HG03097 (cell line): Measurements from ENCODE around the gene TM4SF20.

ENCODE experiments used
- ATAC-seq: cut with Tn5 transposase; IDR thresholded peaks from one replicate; pipeline ENCODE4 v1.9.1; 2021; ENCODE audit not compliant: unreplicated experiment, low FRiP score

TM4SF20 gene, protein sequence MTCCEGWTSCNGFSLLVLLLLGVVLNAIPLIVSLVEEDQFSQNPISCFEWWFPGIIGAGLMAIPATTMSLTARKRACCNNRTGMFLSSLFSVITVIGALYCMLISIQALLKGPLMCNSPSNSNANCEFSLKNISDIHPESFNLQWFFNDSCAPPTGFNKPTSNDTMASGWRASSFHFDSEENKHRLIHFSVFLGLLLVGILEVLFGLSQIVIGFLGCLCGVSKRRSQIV

GRCh38 chr2:227379095-227379494 is at the start of gene TM4SF20:
Gene TM4SF20, minus strand, starts transcription at chr2:227379306. Its CDS starts 38 bp downstream, at chr2:227379268.
- no peak for ATAC-seq

GRCh38 chr2:227428731-227429285 is 49.7 kb upstream of the TM4SF20 start:
- ATAC-seq: no peak

DNA sequence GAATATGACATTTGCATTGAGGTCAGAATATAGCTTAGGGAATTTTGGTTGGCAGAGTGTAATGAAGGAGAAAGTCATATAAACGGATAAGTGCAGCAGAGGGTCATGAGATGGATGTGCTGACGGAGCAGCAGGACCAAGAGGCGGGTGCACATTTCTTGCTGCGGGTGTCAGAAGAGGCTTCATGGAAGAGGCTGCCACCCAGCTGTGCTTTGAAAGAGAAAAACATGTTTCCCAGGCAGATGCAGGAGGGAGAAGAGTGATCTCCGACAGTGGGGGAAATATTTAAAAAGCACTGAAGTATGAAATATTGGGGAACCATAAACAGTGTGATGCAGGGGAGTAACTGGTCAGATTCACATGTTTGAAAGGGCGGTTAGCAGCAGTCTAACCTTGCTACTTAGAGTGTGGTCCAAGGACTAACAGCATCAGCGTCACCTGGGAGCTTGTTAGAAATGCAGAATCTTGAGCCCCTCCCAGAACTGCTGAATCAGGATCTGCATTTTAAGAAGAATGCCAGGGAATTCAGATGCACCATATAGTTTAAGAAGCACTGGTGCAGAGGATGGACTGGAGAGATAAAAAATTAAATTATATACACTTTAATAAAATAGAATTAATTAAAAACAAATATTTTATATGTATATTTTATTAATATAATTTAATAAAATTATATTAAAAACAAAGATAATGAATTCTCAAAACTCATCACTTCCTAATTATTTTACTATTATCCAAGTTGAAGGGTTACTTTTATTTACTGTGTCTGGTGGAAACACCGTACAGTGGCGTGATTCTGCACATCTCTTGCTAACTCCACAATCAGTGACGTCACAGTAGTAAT is 44.8 kb upstream of the TM4SF20 start:
- no peak for ATAC-seq

- no peak for ATAC-seq
Measured at GRCh38 chr2:227420087-227421052, 41.3 kb upstream of the TM4SF20 start.

GRCh38 chr2:227416701-227417100 is 37.6 kb upstream of the TM4SF20 start:
- ATAC-seq: no peak

GRCh38 chr2:227415538-227416424 is 36.7 kb upstream of the TM4SF20 start:
- ATAC-seq: peak; percentile 36

- ATAC-seq: no peak
Measured at GRCh38 chr2:227414846-227415245, 35.7 kb upstream of the TM4SF20 start.

- ATAC-seq: no peak
Measured at GRCh38 chr2:227413371-227413770, 34.3 kb upstream of the TM4SF20 start.

- ATAC-seq: no peak
Measured at GRCh38 chr2:227412877-227413276, 33.8 kb upstream of the TM4SF20 start.

DNA sequence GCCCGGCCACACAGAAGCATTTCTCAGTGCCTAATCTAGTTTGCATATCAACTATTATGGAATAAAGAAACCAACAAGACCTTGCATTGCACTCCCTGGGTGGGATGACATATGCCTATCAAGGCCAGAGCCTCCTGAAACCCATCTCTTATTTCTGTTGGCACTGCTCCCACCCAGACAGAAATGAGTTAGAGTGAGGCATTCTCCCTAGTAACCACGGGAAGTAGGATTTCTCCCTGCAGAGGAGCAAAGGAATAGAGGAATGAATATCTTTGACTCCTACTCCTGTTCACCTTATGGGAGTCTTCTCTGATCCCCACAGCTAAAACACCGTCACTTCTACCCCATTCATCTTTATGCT is 32.9 kb upstream of the TM4SF20 start:
- no peak for ATAC-seq

DNA sequence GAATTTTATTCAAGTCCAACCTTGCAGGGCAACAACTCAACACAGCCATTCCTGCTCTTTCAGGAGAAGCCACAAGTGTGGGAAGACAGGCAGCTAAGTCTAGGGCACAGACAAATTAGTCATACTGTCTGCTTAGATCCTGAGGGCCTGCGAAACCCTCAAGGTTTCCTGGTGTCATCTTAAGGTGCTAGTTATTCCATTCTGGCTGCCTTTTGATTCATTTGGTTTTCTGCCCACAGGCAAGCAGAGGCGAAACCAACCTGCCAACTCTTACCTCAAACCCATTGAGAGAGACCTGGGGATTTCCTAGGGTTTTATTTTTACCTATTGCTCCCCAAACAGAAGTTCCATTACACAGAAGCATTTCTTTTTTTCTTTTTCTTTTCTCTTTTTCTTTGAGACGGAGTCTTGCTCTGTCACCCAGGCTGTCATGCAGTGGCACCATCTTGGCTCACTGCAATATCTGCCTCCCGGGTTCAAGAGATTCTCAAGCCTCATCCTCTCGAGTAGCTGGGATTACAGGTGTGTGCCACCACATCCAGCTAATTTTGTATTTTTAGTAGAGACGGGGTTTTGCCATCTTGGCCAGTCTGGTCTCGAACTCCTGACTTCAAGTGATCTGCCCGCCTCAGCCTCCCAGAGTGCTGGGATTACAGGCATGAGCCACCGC is 32.3 kb upstream of the TM4SF20 start:
- peak; percentile 75 for ATAC-seq

DNA sequence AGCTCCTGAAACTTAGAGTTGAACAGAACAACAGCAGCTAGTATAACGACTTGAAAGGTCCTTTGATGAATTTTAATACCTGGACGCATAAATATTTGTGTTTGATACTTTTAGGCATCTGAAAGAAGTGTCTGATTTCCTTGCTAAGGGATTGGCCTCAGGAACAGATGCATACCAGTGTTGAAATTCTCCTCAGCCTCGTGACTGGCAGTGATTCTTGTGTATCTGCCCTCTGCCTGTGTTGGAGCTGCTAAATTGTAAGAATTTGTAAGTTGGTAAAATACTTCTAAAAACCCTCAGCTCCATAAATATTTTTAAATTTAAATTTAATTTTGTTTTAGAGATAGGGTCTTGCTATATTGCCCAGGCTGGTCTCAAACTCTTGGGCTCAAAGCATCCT is 31.1 kb upstream of the TM4SF20 start:
- ATAC-seq: no peak

DNA sequence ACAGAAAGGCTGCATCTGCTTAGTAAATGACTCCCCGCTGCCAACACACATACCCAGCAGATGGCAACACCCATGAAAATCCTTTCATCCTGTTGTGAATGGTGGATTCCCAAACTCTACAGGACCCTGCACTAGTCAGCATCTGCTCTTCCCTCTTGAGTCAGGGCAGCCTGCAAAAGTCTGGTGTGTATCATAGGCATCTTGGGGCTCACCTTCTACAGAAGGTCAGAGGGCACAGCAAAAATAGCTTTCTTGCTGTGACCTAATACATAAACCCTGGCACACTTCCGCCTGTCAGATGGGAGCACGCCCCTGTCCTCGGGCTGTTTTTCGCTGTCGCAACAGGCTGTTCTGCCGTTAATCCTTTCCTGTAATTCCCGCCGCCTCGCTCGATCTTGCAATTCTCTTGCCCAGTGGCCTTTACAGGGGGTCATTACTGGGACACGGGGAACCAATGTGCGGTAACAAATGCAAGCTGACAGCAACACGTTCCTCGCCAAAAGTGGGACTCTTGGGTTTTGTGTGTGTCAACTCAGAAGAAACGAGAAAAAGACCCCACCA is 28.6 kb upstream of the TM4SF20 start:
- ATAC-seq: no peak

- no peak for ATAC-seq
Measured at GRCh38 chr2:227406177-227407031, 27.3 kb upstream of the TM4SF20 start.

DNA sequence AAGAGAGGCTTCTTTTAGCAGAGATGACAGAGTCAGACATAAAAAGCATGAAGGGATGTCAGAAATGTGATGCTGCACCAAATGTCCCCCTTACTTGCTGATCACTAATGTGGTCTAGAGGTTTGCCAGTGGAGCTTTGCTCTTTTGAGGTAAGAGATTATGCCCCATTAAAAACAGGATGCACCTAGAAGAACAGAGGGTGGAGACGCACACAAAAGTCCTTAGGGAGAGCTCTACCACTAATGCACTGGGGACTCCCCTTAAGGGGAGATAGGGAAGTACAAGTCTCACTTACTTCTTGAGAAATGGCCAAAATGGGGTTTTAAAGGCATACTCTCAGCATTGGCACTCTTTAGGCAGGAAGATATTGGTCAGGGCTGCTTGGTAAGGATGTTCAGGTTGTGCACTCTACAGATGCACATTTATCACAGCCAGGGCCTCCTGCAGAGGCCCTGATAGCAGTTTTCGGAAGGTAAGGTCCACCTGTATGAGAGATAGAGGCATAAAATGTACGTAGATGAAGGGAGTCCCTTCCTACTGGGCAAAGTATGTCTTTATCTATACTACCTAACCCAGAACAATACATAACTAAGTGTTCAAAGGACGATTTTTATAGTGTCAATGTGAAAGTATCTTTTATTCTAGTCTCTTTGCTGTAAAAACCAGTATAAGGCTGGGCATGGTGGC is 25.6 kb upstream of the TM4SF20 start:
- ATAC-seq: no peak

GRCh38 chr2:227402959-227403358 is 23.9 kb upstream of the TM4SF20 start:
- no peak for ATAC-seq

DNA sequence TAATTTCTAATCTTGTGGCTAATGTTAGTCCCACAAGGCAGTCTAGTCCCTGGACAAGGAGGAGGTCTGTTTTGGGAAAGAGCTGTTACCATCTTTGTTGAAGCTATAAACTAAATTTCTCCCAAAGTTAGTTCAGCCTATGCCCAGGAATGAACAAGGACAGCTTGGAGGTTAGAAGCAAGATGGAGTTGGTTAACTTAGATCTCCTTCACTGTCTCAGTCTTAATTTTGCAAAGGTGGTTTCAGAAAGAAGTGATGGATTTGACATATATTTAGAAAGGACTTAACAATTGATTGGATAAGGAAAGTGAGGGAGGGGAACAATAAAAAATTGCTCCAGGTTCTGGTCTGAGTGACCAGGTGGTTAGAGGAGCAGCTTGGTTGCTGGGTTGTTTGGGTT is 23.2 kb upstream of the TM4SF20 start:
- no peak for ATAC-seq
